ELR (cell line): ENCODE results near the gene ZNF668.

ENCODE experiments used
- DNase-seq: peaks from one replicate; pipeline ENCODE4 v3.0.0-alpha.2; 2015; ENCODE audit warnings: low read depth

The ZNF668 gene

DNA sequence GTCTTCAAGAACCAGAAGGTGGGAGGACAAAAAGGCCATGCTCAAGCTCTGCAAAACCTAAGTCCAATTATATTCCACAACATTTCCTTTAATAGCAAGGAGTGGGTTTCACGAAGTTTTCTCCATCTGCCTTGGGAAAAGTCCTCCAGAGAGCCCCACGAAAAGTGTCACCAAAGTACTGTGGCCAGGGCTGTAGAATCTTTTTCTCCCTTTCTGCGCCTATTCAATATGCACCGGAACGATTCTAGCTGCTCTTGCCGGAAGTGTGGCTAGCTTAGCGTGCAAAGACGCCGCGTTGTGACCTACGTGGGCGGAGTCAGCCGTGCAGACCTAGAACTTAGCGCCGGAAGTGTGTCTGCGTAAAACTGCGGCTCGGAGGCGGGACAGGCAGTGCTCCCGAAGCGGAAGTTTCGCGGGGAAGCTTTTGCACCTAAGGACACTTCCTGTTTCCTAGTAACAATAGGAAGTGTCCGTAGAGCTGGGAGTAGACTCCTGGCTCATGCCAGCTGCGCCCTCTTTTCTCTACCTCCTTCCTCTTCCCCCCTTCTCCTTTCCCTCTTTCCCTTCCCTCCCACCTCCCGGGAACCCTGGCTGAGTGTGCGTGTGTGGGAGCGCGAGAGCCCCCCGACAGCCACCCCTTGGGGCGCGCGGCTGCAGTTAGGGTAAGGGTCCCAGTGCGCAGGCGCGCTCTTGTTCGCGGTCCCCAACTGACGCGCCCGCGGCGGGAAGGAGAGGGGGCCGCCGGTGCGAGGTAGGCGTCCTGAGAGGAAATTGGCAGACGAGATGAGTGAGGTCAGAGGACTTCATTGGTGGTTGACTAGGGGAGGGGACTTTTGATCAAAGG lies at the start of gene ZNF668, which contains the start of gene ZNF646:
Gene ZNF668 (minus strand): TSS at position 271 of the 844 bp plus-strand sequence. CDS start 9,781 bp downstream, outside the sequence.
Gene ZNF646 (plus strand): TSS at position 453 of the 844 bp plus-strand sequence. CDS start 1,903 bp downstream, outside the sequence.
- peak; percentile 100 for DNase-seq

DNA sequence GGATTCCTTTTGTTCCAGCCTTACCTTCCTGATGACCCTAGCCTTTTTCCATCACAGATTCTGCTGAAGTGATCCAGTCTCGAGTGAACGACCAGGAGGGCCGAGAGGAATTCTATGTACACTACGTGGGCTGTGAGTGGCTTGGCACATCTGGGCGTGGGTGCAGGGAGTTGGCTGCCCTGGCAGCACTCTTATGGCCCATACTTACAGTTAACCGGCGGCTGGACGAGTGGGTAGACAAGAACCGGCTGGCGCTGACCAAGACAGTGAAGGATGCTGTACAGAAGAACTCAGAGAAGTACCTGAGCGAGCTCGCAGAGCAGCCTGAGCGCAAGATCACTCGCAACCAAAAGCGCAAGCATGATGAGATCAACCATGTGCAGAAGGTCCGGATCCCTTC lies 46.1 kb upstream of the ZNF668 start:
- DNase-seq: no peak

DNA sequence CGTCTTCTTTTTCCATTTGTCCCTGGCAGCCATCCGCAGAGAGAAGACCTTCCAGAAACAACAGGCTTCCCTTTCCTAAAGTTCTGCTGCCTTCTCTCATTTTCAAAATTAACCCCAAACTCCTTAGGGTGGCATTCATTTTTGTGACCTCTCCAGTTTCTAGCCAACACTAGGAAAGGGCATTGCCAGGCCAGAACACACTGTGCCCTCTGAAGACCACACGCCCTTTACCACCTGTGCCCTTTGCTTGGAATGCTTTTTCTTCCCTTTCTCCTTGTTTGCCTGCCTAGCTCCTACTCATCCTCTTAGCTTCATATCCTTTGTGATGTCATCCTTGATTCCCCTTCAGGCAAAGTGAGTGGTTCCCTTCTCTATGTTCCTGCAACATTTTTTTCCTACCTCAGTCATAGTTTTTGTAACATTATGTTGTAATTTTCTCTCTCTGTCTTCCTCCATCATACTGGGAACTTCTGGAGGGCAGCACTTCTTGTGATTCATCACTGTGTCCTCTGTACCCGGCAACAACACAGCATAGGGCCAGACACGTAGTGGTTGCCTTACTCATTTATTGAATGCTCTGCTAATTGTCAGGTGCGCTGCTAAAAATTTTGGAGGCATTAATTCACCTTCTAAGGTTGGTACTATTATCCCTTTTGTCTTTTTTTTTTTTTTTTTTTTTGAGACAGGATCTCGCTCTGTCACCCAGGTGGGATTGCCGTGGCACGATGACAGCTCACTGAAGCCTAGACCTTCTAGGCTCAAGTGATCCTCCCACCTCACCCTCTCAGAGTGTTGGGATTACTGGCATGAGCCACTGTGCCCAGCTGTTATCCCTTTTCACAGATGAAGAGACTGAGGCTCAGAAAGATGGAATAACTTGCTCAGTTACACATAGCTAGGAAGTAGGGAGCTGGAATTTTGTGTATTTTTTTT lies 44.4 kb upstream of the ZNF668 start:
- peak; percentile 94 for DNase-seq

DNA sequence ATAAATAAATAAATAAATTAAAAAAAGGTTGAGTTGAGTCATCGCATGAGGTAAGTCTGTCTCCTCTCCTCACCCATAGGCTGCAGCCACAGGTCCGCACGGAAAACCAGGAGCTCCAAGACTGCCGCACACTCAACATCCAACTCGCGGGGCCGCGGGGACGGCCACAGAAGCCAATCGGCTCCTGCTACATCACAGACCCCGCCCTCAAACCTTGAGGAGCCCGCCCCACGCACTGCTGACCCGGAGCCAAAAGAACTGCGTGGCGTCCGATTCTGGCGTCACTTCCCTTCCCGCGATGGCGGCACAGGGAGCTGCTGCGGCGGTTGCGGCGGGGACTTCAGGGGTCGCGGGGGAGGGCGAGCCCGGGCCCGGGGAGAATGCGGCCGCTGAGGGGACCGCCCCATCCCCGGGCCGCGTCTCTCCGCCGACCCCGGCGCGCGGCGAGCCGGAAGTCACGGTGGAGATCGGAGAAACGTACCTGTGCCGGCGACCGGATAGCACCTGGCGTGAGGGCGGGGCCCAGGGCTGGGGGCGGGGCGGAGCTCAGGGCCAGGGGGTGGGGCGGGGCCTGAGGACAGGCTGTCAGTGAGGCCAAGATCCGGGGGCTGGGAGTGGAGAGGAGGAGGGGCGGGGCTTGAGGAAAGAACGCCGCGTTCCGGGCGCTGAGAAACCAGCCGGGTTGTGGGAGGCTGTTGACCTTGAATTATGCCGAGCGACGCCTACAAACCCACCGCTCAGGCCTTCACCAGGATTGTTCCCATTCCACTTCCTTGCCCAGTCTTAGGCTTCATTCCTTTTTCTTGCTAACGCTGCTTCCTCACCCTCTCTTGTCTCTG lies 43.6 kb upstream of the ZNF668 start, which contains the start of gene KAT8:
Gene KAT8 (plus strand): TSS at position 281 of the 839 bp plus-strand sequence. CDS start 18 bp downstream, at position 299.
- DNase-seq: peak; percentile 99

DNA sequence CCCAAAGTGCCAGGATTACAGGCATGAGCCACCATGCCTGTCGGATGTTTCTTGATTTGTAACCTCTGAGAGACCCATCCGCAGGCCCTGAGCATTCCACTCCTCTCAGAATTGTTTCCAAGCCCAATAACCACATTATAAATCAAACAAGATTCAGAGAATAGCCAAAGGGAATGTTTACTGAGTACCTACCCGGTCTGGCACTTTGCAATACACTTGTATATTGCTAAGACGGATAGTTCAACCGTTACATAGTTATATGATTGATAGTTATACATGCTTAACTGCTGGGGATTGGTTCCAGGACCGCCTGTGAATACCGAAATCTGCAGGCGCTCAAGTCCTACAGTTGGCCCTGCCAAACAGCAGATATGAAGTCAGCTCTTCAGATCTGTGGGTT lies 40.4 kb upstream of the ZNF668 start:
- no peak for DNase-seq

DNA sequence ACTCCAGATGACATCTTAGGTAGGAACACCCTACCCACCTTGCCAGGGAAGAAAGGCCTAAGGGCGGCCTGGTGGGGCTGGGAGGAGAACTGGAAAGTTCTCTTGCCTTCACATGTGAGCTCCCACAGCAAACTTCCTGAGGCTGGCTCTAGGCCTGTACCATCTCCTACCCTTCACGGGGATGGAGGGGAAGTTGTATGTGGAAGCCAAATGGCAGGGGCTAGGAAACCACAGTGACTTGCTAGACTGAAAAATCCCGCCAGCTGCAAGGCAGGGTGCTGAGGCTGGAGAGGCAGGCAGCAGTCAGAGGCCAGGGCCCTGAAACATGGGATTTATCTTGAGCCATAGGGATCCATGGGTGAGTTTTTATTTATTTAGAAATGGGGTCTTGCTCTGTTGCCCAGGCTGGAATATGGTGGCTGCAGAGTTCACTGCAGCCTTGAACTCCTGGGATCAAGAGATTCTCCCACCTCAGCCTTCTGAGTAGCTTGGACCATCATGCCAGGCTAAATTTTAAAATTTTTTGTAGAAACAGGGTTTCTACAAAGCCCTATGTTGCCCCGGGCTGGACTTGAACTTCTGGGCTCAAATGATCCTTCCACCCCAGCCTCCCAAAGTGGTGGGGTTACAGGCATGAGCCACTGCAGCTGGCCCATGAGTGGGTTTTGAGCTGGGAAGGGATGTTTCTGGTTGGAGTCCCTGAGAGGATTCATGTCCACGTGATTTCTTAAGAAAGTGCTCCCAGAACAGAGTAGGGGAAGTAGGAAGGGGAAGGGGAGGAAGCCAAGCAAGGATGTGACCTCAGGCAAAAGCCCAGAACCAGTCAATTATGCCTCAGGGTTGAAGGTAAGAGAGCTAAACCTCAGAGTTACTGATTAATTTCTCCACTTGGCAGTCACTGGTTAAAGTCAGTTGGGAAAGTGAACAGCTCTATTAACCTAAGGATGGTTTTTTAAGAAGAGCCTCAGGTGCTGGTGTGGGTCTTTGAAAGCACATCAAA lies 39.4 kb upstream of the ZNF668 start:
- DNase-seq: peak; percentile 29

DNA sequence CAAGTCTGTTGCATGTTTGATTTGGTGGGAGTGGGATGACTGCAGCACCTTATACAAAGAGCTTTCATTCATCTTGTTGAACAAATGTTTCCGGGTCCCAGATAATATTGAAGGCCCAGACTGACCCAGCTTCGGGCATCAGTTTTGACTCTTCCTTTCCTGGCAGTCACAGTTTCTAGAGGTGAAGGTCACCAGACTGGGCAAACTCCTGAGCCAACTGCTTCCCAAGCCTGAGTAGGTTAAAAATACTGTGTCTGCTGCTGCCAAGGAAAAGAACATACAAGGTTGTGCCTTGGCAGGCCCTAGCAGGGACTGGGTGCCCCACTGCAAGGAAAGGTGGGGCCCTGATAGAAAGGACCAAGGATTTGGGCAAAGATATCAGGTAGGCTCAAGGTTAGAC lies 38.7 kb upstream of the ZNF668 start:
- DNase-seq: no peak

DNA sequence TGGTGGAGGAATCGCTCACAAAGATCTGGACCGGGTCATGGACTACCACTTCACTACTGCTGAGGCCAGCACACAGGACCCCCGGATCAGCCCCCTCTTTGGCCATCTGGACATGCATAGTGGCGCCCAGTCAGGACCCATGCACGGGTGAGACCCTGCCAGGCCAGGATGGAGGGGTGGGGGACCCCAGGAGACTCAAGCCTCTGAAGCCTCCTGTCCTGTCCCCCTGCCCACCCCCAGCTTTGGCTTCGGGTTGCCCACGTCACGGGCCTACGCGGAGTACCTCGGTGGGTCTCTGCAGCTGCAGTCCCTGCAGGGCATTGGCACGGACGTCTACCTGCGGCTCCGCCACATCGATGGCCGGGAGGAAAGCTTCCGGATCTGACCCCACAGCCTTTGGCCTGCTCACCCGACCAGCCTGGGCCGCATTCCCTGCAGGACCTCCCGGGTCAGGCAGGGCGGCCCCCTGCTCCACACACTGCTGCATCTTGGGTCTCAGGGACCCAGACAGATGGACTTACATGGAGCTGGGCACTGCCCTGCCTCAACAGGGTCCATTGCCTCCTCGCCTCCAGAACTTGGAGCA lies 37.9 kb upstream of the ZNF668 start:
- no peak for DNase-seq

DNA sequence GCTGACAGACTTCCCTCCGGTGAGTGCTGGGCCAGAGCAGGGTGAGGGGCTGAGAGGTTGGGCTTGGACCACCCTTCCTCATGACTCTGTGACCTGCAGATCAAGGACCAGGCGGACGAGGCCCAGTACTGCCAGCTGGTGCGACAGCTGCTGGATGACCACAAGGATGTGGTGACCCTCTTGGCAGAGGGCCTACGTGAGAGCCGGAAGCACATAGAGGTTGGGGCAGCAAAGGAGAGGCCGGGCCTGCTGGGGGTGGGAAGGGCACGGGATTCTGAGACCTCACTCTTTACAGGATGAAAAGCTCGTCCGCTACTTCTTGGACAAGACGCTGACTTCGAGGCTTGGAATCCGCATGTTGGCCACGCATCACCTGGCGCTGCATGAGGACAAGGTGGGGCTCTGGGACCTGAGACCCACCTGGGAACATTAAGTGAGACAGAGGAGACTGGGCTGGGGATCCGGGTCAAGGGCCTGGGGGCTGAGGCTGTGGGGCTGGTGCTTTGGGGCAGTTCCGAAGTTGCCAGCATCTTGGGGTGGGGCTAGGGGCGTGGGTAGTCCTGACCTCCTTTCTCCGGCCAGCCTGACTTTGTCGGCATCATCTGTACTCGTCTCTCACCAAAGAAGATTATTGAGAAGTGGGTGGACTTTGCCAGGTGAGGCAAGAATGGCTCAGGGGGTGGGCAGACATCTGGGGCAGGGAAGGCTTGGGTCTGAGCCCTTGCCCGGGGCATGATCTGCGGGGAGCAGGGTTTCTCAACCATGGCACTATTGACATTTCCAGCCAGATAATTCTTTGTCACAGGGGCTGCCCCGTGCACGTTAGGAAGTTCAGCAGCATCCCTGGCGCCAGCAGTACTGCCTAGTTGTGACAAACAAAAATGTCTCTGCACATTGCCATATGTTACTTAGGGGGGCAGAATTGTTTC lies 36.3 kb upstream of the ZNF668 start:
- DNase-seq: no peak

DNA sequence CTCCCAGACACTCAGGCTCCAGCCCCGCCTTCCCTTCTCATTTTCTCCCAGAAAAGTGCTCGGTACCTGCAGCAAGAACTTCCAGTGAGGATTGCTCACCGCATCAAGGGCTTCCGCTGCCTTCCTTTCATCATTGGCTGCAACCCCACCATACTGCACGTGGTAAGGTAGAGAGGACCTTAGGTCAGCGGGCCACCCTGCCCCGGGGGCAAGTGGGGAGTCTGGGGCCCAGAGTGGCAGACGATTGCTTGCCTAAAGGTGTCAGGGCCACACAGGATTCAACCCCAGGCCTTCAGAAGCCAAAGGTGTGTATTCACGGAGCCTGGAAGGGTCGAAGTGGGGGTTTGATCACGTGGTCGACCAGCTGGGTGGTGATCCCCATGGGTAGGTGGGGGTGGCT lies 35.6 kb upstream of the ZNF668 start:
- DNase-seq: no peak

DNA sequence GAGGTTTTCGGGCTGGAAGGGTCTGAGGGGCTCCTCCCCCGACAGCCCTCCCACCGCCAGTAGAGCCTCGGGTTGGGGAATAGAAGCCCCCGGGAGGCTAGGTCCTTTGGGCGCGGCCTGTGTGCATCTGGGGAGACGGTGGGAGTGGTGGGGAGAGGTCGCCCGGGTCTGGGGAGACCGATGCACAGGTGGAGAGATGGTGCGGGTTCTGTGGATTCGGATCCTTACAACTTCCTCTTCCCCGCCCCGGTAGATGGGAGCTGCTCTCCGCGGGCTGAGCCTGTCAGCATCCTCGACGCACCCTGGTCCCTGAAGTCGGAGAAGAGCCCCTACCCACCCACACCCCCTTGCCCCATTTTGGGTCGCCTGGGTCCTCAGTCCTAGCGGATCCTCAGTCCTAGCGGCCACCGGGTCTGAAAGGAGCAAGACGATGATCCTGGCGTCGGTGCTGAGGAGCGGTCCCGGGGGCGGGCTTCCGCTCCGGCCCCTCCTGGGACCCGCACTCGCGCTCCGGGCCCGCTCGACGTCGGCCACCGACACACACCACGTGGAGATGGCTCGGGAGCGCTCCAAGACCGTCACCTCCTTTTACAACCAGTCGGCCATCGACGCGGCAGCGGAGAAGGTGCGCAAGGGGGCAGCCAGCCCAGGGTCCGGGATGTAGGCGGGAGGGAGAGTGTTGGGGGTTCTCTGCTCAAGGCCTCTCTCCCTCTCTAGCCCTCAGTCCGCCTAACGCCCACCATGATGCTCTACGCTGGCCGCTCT lies 34.9 kb upstream of the ZNF668 start:
- DNase-seq: no peak

DNA sequence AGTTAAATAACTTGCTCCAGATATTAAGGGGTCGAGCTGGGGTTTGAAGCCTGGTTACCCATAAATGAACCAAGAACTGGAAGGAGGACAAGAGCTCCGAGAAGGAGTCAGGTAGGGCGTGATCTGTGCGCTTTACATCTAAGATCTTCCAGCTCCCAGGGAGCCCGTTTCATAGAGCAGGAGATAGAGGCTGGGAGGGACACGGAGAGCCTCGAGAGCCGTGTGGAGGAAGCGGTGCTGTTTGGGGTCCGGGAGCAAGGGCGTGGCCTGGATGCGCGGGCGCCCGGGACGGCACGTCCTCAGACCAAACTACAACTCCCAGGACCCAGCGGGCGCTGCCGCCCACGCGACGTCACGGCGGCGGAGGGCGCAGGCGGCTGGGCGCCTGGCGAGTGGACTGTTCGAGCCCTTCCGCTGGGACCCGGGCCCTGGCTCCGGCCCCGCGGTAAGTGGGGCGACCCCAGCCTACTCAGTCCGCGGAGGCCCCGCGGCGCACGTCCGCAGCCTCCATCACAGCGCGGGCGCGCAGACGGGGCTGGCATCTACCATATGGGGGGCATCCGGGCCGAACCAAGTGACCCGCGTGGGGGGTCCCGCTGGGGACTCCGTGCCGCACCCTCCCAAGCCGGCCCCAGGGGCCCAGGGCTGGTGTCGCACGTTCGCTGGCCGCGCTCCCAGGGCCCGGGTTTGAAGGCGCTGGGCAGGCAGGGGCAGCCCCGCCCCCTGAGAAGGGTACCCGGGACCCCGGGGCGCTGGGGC lies 34.2 kb upstream of the ZNF668 start, which contains the start of gene BCKDK:
Gene BCKDK (plus strand): TSS at position 352 of the 759 bp plus-strand sequence. CDS start 838 bp downstream, outside the sequence.
- peak; percentile 80 for DNase-seq

DNA sequence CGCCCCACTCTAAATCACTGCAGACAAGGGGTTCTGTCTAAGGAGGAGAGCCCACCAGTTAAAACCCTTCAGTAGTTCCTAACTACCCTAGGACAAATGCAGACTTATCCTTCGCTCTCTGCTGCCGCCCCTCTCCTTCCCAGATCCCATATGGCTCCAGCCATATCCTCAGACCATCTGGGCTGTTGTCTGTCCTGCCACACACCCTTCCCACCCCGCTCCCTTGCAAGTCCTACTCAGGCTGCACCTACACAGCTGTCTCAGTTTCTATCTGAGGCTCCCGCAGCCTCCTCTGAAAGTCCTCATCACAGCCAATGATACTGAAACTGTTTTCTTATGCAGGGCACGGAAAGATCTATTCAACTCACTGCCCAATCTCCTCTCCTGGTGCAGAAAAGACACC lies 33.4 kb upstream of the ZNF668 start:
- no peak for DNase-seq

DNA sequence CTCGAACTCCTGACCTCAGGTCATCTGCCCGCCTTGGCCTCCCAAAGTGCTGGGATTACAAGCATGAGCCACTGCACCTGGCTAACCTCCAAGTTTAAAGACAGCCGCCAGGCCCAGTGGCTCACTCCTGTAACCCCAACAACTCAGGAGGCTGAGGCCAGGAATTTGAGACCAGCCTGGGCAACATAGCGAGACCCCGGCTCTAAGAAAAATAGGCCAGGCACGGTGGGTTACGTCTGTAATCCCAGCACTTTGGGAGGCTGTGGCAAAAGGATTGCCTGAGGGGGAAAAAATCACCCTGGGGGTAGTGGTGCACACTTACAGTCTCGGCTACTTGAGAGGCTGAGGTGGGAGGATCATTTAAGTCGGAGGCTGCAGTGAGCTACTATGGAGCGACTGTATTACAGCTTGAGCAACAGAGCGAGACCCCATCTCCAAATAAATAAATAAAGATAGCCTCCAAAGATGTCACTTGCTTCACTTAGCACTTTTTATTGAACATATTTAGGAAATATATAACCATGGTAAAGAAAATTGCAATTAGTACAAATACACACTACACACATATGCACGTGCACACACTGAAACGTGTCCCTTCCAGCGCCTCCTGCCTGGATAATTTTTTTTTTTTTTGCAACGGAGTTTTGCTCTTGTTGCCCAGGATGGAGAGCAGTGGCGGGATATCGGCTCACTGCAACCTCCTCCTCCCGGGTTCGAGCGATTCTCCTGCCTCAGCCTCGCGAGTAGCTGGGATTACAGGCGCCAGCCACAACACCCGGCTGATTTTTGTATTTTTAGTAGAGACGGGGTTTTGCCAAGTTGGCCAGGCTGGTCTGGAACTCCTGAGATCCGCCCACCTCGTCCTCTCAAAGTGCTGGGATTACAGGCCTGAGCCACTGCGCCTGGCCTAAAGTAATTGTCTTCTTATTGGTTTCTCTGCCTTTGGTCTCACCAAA lies 32.7 kb upstream of the ZNF668 start:
- DNase-seq: no peak

DNA sequence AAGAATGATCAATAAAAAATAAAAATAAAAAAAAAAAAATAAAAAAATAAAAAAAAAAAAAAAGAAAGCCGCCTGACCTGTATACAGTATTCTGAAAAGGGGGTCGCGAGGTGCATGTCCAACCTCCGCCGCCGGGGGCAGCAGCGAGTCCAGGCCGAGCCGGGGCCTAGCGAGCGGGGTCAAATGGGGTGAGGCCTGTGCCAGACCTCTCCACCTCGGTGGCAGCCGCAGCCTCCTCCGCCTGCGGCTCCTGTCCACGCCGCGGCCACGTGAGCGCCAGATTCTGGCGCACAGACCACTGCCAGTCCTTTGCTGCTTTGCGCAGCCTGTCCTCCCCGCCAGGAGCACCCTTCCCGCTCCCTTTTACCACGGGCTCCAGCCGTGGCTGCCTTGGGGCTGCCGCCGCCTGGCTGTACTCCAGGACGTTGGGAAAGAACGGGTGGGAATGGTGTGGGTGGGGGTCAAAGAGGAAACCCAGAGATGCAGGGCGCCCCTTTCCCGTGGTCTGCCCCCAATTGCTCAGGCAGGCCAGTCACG lies 31.7 kb upstream of the ZNF668 start:
- peak; percentile 73 for DNase-seq
